C4-2B (cell line): ENCODE results near the gene COA5.

Source experiments
- H3K27ac ChIP-seq: fragments of 450-650 bp; 2 replicates; pipeline ENCODE4 v1.5.1; 2017
- CTCF ChIP-seq: fragments of 450-650 bp; conservative IDR thresholded peaks from 2 replicates; pipeline ENCODE4 v1.5.1; 2017; ENCODE audit warnings: mild to moderate bottlenecking
- ZFX ChIP-seq: fragments of 450-650 bp; IDR thresholded peaks from 2 replicates; pipeline ENCODE4 v1.6.1; 2017

COA5 gene

GRCh38 chr2:98608116-98608961 is at the start of gene COA5, which contains the start of gene UNC50:
Gene COA5 (minus strand): TSS chr2:98608512. CDS start chr2:98608405, 107 bp downstream.
Gene UNC50 (plus strand): TSS chr2:98608589. CDS start chr2:98609760, 1,171 bp downstream.
- peak within 1 kb of the TSS; percentile 92 for H3K27ac ChIP-seq
- TF ChIP-seq CTCF (no peak), ZFX (peak; percentile 98)

- TF ChIP-seq CTCF (no peak), ZFX (no peak)
- H3K27ac ChIP-seq, result no peak overlapping the region
Measured at GRCh38 chr2:98656800-98657199, 48.5 kb upstream of the COA5 start.

- no peak overlapping the region for H3K27ac ChIP-seq
- no peak for TF ChIP-seq ZFX
- TF ChIP-seq CTCF, result no peak
Measured at GRCh38 chr2:98654699-98655495, 46.6 kb upstream of the COA5 start.

GRCh38 chr2:98650998-98651397 is 42.7 kb upstream of the COA5 start:
- no peak overlapping the region for H3K27ac ChIP-seq
- TF ChIP-seq ZFX, result no peak
- no peak for TF ChIP-seq CTCF

- no peak overlapping the region for H3K27ac ChIP-seq
- no peak for TF ChIP-seq CTCF
- no peak for TF ChIP-seq ZFX
Measured at GRCh38 chr2:98649992-98650375, 41.7 kb upstream of the COA5 start.

- peak; percentile 96 for TF ChIP-seq CTCF
- TF ChIP-seq ZFX, result no peak
- H3K27ac ChIP-seq, result no peak overlapping the region
Measured at GRCh38 chr2:98649135-98649991, 41.1 kb upstream of the COA5 start.
